IMR-90 (cell line): ENCODE results near the gene ABLIM3. TPM values are rescaled to one million over a fixed set of nuclear protein-coding genes. Genes with fewer than 3 reads are reported as not detected.

ENCODE experiments used
- ATAC-seq: fragments of 200-7000 bp; cut with Tn5 transposase; 2 replicates; pipeline ENCODE4 v1.9.1; 2020; ENCODE audit warnings: low read depth, mild to moderate bottlenecking, moderate library complexity
- BruUV-seq: library from RNA; stranded (reverse); fragments of 400-500 nt; replicated peaks from 2 replicates; lab custom pipeline; 2021; lab: Mats Ljungman, UMichigan
- CTCF ChIA-PET: fragments of 300-600 bp; formaldehyde crosslinking; extraction: SDS; loops from one replicate; lab custom pipeline; 2021; ENCODE audit warnings: antibody characterized with exemption; lab: Yijun Ruan, JAX
- POLR2A ChIA-PET: fragments of 300-600 bp; sonication (Branson Sonifier 250); formaldehyde crosslinking; loops from one replicate; lab custom pipeline; 2022; ENCODE audit warnings: antibody characterized with exemption; ENCODE audit not compliant: unreplicated experiment; lab: Charles Lee
- DNase-seq: peaks from one replicate; pipeline ENCODE4 v3.0.0; 2013
- H2AFZ ChIP-seq: replicated peaks from 2 replicates; pipeline ENCODE3; 2013; ENCODE audit warnings: low read length, mild to moderate bottlenecking; ENCODE audit not compliant: poor library complexity
- H2AK5ac ChIP-seq: 2 replicates; pipeline ENCODE4 v1.6.1; 2013; ENCODE audit warnings: low read depth, low read length, inconsistent platforms
- H2AK9ac ChIP-seq: replicated peaks from 2 replicates; pipeline ENCODE3; 2013; ENCODE audit warnings: mild to moderate bottlenecking, low read depth, low read length, moderate library complexity; ENCODE audit not compliant: poor library complexity
- H2BK120ac ChIP-seq: 2 replicates; pipeline ENCODE4 v1.6.1; 2013; ENCODE audit warnings: low read depth, low read length, inconsistent platforms
- H2BK15ac ChIP-seq: 3 replicates; pipeline ENCODE4 v1.6.1; 2013; ENCODE audit warnings: low read depth, low read length, inconsistent platforms
- H2BK20ac ChIP-seq: 2 replicates; pipeline ENCODE4 v1.6.1; 2013; ENCODE audit warnings: low read depth, mild to moderate bottlenecking, inconsistent platforms, low read length, moderate library complexity
- H2BK5ac ChIP-seq: 2 replicates; pipeline ENCODE4 v1.6.1; 2013; ENCODE audit warnings: mild to moderate bottlenecking, low read depth, low read length, inconsistent platforms; ENCODE audit not compliant: poor library complexity, severe bottlenecking
- H3K14ac ChIP-seq: replicated peaks from 2 replicates; pipeline ENCODE4 v1.6.1; 2013; ENCODE audit warnings: low read depth, low read length, inconsistent platforms
- H3K18ac ChIP-seq: 2 replicates; pipeline ENCODE4 v1.6.1; 2013; ENCODE audit warnings: low read depth, low read length, control low read depth
- H3K23ac ChIP-seq: 2 replicates; pipeline ENCODE4 v1.6.1; 2013; ENCODE audit warnings: low read depth, low read length, inconsistent platforms
- H3K27ac ChIP-seq: 2 replicates; pipeline ENCODE4 v1.5.1; 2013; ENCODE audit warnings: mild to moderate bottlenecking, control low read depth, low read length; ENCODE audit not compliant: insufficient read depth
- H3K27me3 ChIP-seq: 2 replicates; pipeline ENCODE4 v1.6.1; 2013; ENCODE audit warnings: low read length; ENCODE audit not compliant: control insufficient read depth, insufficient read depth
- H3K36me3 ChIP-seq: 2 replicates; pipeline ENCODE4 v1.6.1; 2013; ENCODE audit warnings: low read length, mixed read lengths; ENCODE audit not compliant: control insufficient read depth, insufficient read depth
- H3K4ac ChIP-seq: 2 replicates; pipeline ENCODE4 v1.6.1; 2013; ENCODE audit warnings: low read depth, low read length, inconsistent platforms
- H3K4me1 ChIP-seq: 2 replicates; pipeline ENCODE4 v1.6.1; 2013; ENCODE audit warnings: low read length, mixed read lengths; ENCODE audit not compliant: control insufficient read depth, insufficient read depth
- H3K4me2 ChIP-seq: 2 replicates; pipeline ENCODE4 v1.6.1; 2013; ENCODE audit warnings: low read depth, mild to moderate bottlenecking, control low read depth, low read length, moderate library complexity
- H3K4me3 ChIP-seq: 2 replicates; pipeline ENCODE4 v1.5.1; 2013; ENCODE audit warnings: low read depth, mild to moderate bottlenecking, control low read depth, low read length, moderate library complexity; ENCODE audit not compliant: insufficient read depth
- H3K56ac ChIP-seq: 2 replicates; pipeline ENCODE4 v1.6.1; 2013; ENCODE audit warnings: low read length, inconsistent platforms; ENCODE audit not compliant: insufficient read depth; ENCODE audit errors: extremely low read depth
- H3K79me1 ChIP-seq, 2 experiments: 2 replicates each; pipeline ENCODE4 v1.6.1; 2013; ENCODE audit warnings: low read length in 2 of 2, inconsistent platforms in 1 of 2, low read depth in 1 of 2
- H3K9ac ChIP-seq: 2 replicates; pipeline ENCODE4 v1.6.1; 2013; ENCODE audit warnings: low read depth, low read length, control low read depth
- H3K9me1 ChIP-seq: 2 replicates; pipeline ENCODE4 v1.6.1; 2013; ENCODE audit warnings: low read length, inconsistent platforms; ENCODE audit not compliant: insufficient read depth
- H3K9me3 ChIP-seq: 2 replicates; pipeline ENCODE4 v1.6.1; 2013; ENCODE audit warnings: low read length; ENCODE audit not compliant: control insufficient read depth, insufficient read depth
- H4K20me1 ChIP-seq: 2 replicates; pipeline ENCODE4 v1.6.1; 2013; ENCODE audit warnings: low read length, inconsistent platforms; ENCODE audit not compliant: insufficient read depth
- H4K5ac ChIP-seq: 2 replicates; pipeline ENCODE4 v1.6.1; 2013; ENCODE audit warnings: mild to moderate bottlenecking, low read depth, low read length, control low read depth
- H4K8ac ChIP-seq, 2 experiments: 2 replicates each; pipeline ENCODE4 v1.6.1; 2013; ENCODE audit warnings: low read depth in 2 of 2, low read length in 2 of 2, control low read depth in 1 of 2, inconsistent platforms in 1 of 2
- H4K91ac ChIP-seq: 2 replicates; pipeline ENCODE4 v1.6.1; 2013; ENCODE audit warnings: low read depth, low read length, inconsistent platforms; ENCODE audit not compliant: insufficient read depth
- ELK1 ChIP-seq: fragments of 150-350 bp; IDR thresholded peaks from 2 replicates; pipeline ENCODE4 v1.6.1; 2016; ENCODE audit warnings: low read depth, mild to moderate bottlenecking, low read length, moderate library complexity, borderline replicate concordance
- FOS ChIP-seq: fragments of 150-350 bp; IDR thresholded peaks from 2 replicates; pipeline ENCODE4 v1.6.1; 2016; ENCODE audit warnings: low read depth, low read length
- MAFK ChIP-seq: IDR thresholded peaks from 2 replicates; pipeline ENCODE4 v1.6.1; 2012; ENCODE audit warnings: low read depth, low read length, improper control_type of control experiment
- RFX5 ChIP-seq: IDR thresholded peaks from 2 replicates; pipeline ENCODE4 v1.8.0; 2012; ENCODE audit warnings: low read depth, mild to moderate bottlenecking, low read length, moderate library complexity
- USF2 ChIP-seq: fragments of 150-350 bp; IDR thresholded peaks from 2 replicates; pipeline ENCODE4 v1.6.1; 2017; ENCODE audit warnings: mild to moderate bottlenecking, antibody characterized with exemption, low read length, low read depth
- WGBS, 2 experiments: methylation state at CpG; one replicate each; pipeline versions ENCODE4 v1.1.5 to v1.1.7; 2013; ENCODE audit warnings: missing lambda C conversion rate in 2 of 2; ENCODE audit not compliant: insufficient read length in 1 of 2; ENCODE audit errors: extremely low coverage in 2 of 2; 5-methylcytosine and 5-hydroxymethylcytosine counted together
- dilution Hi-C: fragments of 300-500 bp; cut with HindIII; formaldehyde crosslinking; loops from one replicate; pipeline ENCODE4 v1.14.3; 2018; ENCODE audit warnings: low sequenced_read_pairs; ENCODE audit not compliant: unreplicated experiment
- in situ Hi-C: fragments of 300-500 bp; cut with MboI; formaldehyde crosslinking; loops from 3 replicates; pipeline ENCODE4 v1.14.3; 2019; ENCODE audit warnings: low sequenced_read_pairs, inconsistent platforms, mixed read lengths
- intact Hi-C: fragments of 100-400 bp; cut with micrococcal nuclease; formaldehyde crosslinking; loops from 2 replicates; pipeline ENCODE4 v1.10.0; 2022
- polyA plus RNA-seq, 3 experiments: library from polyadenylated mRNA; depleted of rRNA; stranded (reverse); fragments of >200 nt; gene quantifications; 2 replicates each; pipeline ENCODE4 v1.2.3, GENCODE V29; 2012; ENCODE audit warnings: low replicate concordance in 1 of 3
- total RNA-seq: library from RNA; depleted of rRNA; stranded (reverse); fragments of >200 nt; gene quantifications from 2 replicates; pipeline ENCODE4 v1.2.3, GENCODE V29; 2012

The ABLIM3 gene
- total and polyA plus RNA-seq, 2 of the 4 experiments (the other 2 are of a cell fraction) = 33.3 to 69.9 TPM

DNA sequence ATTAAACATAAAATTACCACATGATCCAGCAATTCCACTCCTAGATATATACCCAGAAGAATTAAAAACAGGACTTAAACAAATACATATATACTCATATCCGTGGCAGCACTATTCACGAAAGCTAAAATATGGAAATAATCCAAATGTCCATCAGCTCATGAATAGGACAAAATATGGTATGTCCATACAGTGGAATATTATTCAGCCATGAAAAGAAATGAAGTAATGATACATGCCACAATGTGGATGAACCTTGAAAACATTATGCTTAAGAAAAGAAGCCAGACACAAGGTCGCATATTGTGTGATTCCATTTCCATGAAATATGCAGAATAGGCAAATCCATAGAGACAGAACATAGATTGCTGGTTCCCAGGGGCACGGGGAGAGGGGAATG, 105.6 kb downstream of the ABLIM3 start:
- H3K4me2 ChIP-seq = no peak overlapping the region
- H3K56ac ChIP-seq = no peak overlapping the region
- no peak overlapping the region for H3K27ac ChIP-seq
- TF ChIP-seq FOS (no peak), ELK1 (no peak), RFX5 (no peak), MAFK (no peak), USF2 (no peak)
- H2AK9ac ChIP-seq = no peak overlapping the region
- intact Hi-C loops = no loop called here
- H2AK5ac ChIP-seq = no peak overlapping the region
- BruUV-seq = no TSS peak
- no peak overlapping the region for H3K23ac ChIP-seq
- H3K4me1 ChIP-seq = no peaks in the 10 kb centered on the region
- H3K14ac ChIP-seq = no peak overlapping the region
- no peak overlapping the region for H2AFZ ChIP-seq
- DNase-seq (no peak), ATAC-seq (no peak)
- no peak overlapping the region for H3K4me3 ChIP-seq
- H2BK120ac ChIP-seq = no peak overlapping the region
- H3K9me1 ChIP-seq = peaks cover 11% of the 10 kb centered on the region; the same call in 1 of the 2 replicates
- no peaks in the 10 kb centered on the region; a peak in 1 of 4 replicates for H3K79me1 ChIP-seq
- no peak overlapping the region for H2BK15ac ChIP-seq
- H3K27me3 ChIP-seq = no peaks in the 10 kb centered on the region
- no peaks in the 10 kb centered on the region; the same call in 1 of the 2 replicates for H3K9me3 ChIP-seq
- ChIA-PET CTCF (interaction anchor here (1.4 kb wide), 1 partner anchor 14 kb away, joined by 3 read pairs; no protein-coding TSS in a partner anchor), POLR2A (interaction anchor here (0.5 kb wide), 1 partner anchor 73 kb away, joined by 4 read pairs; no protein-coding TSS in a partner anchor)
- no peak overlapping the region for H3K18ac ChIP-seq
- H2BK20ac ChIP-seq = no peak overlapping the region
- H3K36me3 ChIP-seq = peaks cover 67% of the 10 kb centered on the region
- WGBS, 2 experiments = no CpG with 5 or more reads among the region's 4 CpGs
- no peak overlapping the region for H4K91ac ChIP-seq
- H4K8ac ChIP-seq = no peak overlapping the region
- no peak overlapping the region for H4K5ac ChIP-seq
- no peak overlapping the region for H3K9ac ChIP-seq
- dilution Hi-C loops = no loop called here
- H2BK5ac ChIP-seq = no peak overlapping the region
- no peak overlapping the region for H3K4ac ChIP-seq
- in situ Hi-C loops = loop anchor here (25.0 kb wide), 1 partner anchor 810 kb away; no protein-coding TSS in a partner anchor
- no peaks in the 10 kb centered on the region for H4K20me1 ChIP-seq
